GM18520 (cell line): Measurements from ENCODE around the gene FAM227B.

Experiments
- ATAC-seq: cut with Tn5 transposase; IDR thresholded peaks from one replicate; pipeline ENCODE4 v1.9.1; 2021; ENCODE audit not compliant: unreplicated experiment

FAM227B gene

DNA sequence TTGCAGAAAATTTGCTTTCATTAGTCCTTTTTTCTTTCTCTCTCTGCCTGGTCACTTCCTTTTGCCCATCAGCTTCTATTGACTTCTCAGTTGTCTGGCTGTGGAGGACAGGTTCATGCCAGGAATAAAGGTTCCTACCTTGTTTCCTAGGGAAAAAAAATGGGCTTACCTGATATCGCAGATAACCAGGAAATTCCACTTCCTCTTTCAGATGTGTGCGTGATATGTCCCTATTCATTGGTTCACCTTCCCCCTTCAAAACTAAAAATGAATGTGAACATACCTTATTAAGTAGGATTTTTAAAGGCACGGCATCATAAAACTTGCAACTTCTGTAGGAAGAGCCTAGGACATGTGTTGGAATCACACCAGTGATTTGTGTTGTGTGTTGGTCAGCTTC, 317.6 kb downstream of the FAM227B start:
- no peak for ATAC-seq

DNA sequence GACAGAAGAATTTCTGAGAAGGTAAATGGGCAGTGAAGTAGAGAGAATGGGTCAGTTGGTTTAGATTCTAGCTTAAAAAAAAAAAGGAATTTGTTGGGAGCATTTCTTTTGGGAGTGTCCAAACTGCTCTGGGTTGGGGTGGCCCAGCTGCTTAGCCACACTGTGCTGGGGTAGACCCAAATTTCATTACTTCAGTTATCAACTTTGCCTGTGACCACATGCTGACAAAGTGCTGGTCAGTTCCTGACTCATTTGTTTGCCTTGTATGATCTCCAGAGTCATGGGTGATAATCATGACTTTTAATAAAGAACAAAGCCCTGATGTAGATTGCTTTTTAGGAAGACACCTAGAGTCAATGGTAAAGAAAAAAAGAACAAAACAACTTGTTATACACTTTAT, 319.1 kb downstream of the FAM227B start:
- ATAC-seq, result no peak

DNA sequence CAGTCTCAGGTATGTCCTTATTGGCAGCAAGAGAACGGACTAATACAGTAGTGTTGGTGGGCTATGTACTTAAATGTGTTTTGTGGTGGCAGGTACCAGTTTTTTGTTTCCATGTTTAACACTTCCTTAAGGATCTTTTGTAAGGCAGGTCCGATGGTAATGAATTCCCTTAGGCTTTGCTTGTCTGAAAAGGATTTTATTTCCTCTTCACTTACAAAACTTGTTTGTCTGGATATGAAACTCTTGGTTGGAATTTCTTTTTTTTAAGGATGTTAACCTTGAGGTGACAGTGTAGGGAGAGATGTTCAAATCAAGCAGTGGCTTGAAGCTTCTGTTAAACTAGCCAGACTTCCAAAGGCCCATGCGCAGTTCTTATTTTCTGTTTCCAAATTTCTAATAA, 319.8 kb downstream of the FAM227B start:
- ATAC-seq, result no peak

DNA sequence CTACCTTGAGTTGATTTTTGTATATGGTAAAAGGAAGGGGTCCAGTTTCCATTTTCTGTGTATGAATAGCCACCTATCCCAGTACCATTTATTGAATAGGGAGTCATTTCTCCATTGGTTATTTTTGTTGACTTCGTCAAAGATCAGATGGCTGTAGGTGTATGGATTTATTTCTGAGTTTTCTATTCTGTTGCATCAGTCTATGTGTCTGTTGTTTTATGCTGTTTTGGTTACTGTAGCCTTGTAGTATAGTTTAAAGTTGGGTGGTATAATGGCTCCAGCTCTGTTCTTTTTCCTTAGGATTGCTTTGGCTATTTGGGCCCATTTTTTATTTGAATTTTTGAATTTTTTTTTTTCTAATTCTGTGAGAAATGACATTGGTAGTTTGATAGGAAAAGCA, 323.0 kb downstream of the FAM227B start:
- no peak for ATAC-seq

DNA sequence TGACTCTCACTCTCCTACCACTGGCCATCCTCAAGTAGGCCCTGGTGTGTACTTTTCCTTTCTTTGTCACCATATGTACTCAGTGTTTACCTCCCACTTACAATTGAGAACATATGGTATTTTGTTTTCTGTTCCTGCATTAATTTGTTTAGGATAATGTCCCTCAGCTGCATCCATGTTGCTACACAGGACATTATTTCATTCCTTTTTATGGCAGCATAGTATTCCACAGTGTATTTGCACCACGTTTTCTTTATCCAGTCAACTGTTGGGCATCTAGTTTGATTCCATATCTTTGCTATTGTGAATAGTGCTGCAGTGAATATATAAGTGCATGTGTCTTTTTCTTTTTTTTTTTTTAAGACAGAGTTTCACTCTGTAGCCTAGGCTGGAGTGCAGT, 324.4 kb downstream of the FAM227B start:
- no peak for ATAC-seq

DNA sequence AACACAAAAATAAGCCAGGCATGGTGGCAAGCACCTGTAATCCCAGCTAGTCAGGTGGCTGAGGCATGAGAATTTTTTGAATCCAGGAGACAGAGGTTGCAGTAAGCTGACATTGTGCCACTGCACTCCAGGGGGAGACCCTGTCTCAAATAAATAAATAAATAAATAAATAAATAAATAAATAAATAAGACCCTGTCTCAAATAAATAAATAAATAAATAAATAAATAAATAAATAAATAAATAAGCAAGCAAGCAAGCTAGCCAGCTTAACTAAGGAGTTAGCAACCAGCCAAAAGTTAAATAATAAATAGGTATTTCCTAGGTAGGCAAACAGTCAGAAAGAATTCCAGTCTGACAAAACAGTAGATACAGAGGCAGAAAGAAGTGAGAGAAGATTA, 326.7 kb downstream of the FAM227B start:
- no peak for ATAC-seq

DNA sequence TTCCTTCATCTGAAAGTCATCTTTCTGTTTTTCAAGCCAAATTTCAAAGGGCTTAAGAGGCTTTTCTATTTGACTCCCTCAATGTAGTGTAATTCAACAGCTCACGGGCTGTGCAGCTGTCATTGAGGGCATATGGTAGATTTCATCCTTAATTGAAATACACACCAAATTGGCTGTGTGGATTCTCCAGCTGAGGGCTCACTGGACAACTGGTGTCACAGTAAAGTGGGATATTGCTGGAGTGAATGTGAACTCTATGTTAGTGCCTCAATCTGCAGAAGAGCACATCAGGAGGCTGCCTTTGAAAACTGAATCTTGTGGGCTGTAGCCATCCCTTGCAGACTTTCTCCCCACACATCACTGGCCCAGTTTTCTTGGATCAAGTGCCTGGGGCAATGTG, 330.4 kb downstream of the FAM227B start:
- no peak for ATAC-seq

DNA sequence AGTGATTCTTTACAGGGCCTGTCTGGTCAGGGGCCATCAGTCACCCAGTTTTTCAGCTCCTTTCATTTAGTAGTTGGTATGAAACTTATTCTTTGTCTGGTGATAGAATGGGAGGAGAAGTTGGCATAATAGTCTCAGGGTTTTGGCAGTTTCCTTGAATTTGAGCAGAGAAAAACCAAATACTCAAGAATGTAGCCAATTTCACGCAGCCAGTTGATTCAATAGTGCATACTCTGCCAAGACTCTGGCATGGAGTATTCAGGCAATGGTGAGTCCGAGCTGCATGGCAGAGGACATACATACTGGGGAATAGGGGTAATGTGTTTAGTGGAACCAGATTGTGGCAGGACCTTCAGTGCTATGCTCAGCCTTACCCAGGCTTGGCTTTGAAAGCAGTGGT, 332.2 kb downstream of the FAM227B start:
- no peak for ATAC-seq

DNA sequence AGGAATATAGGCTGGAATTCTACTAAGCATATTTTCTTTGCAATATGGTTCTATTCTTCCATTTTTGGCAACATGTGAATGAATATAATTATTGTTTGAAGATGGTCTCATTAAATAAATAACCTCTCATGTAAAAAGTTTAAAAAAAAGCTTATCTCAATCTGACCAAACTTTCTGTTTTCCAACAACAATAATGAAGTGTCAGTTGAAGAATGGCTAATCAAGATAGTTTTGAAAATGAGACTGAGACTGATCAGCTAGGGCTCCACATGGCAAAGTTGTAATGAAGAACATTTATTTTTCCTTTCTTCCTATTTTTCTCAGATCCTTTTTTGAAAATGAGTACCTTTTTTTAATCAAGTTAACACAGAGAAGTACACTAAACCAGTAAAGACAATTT, 333.1 kb downstream of the FAM227B start:
- no peak for ATAC-seq

DNA sequence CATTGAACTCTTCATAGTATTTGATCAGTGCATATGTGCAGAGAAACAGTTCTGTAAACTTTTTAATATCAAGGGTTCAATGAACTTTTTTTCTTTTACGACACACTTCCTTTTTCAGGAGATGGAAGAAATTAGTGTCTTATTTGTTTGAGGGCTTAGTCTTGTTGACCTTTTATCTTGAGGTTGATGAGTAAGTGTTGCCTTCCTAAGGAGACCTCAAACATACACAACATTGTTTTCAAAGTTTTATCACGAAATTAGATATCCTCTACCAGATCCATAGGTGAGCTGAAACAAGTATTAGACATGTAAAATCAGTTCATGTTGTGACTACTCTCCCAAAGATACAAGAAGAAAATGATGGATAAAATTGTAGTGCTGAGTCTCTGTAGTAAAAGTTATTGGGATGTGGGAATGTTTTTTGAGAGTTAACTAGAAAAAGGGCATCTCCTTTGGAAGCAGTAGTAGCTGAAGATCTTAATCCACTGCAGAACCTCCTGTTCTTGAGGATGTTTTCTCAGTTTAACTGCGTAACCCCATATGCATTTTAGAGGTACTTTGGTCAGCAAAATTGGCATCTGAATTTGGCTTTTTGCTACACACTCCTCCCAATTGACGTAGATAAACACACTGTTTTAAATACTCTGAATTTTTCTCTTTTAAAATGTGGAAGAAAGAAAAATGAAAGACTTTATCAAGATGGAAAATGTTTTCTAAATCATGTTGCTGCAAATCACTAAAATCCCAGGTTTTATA, 333.8 kb downstream of the FAM227B start:
- no peak for ATAC-seq

DNA sequence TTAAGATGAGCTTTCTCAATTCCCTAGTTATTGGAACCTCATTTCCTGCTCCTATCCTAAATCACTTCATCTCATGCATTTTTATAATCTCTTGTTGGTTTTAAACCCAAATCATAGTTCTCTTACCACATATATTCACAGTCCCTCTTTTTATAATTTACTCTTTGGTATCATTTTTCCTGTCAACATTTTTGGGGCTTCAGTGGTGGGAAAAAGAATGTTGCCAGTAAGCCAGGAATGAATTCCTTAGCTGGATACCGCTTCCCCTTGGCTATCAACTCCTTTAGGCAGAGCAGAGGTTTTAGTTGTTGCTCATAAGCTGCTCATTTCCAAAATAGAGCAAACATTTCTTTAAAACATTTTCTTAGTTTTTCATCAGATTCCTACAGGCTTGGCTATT, 338.3 kb downstream of the FAM227B start:
- ATAC-seq, result no peak

DNA sequence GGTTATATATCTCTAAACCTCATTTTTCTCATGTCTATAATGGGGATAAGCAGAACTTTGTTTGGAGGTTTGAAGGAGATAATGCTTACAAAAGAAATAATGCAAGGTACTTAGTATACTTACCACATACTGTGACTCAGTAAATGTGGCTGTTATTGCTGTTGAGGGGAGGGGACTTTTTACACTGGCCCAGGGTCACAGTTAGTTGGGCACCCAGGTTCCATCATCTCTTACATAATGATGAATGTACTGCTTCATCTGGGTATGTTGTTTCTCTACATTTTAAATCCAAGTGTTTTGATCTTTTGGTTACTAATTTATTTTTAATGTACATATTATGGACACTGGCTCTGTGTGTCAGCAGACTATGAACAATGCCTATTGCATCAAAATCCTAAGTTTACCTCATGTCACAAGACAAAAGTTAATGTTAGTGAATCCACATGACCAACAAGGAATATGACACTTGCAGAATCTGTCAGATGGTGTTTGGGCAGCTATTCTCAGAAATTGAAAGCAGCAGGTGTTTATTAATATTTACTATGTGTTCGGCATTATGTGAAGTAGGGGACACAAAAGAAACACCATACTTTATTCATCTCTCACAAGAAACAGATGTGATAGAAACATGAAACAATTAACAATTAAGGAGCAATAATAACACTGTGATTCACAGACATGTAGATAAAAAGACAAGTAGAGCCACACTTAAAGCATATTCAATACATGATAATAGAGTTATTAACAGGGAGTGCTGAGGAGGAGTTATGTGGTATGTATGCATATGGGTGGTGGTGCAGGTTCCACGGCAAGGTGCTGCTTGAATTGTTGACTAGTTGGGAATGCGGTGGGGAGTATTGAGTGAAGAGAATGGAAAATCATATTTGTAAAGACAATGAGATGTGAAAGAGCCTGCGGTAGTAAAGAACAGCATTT, 340.8 kb downstream of the FAM227B start:
- no peak for ATAC-seq

DNA sequence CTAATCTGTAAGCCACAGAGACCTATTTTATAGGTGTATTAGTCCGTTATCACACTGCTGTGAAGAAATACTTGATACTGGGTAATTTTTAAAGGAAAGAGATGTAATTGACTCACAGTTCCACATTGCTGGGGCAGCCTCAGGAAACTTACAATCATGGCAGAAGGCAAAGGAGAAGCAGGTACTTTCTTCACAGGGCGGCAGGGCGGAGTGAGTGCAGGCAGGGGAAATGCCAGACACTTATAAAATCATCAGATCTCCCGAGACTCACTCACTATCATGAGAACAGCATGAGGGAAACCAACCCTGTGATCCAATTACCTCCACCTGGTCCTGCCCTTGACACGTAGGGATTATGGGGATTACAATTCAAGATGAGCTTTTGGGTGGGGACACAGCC, 341.9 kb downstream of the FAM227B start:
- ATAC-seq, result no peak
